Gastrocnemius medialis (tissue), 4 donors: Measurements from ENCODE around the gene AK8.

Source experiments
- CTCF ChIP-seq, 5 experiments: fragments of 450-650 bp in 3 of 5; fragments of 200-600 bp in 2 of 5; sonication (generic) in 2 of 5; IDR thresholded peaks in 4 of 5; conservative IDR thresholded peaks in 1 of 5; 1 replicate in 4 of 5; 2 replicates in 1 of 5; pipeline ENCODE4 v1.5.1; 2016 to 2019; ENCODE audit warnings: antibody characterized with exemption in 5 of 5, mild to moderate bottlenecking in 3 of 5, moderate library complexity in 3 of 5
- POLR2A ChIP-seq, 2 donors: fragments of 450-650 bp; IDR thresholded peaks; one replicate each; pipeline ENCODE4 v1.6.1; 2017; ENCODE audit warnings: antibody characterized with exemption in 2 of 2, mild to moderate bottlenecking in 2 of 2, moderate library complexity in 2 of 2

- no peak for TF ChIP-seq CTCF (IDR thresholded peaks at IDR 0.05 in 4 of 5, conservative IDR thresholded peaks at IDR 0.05 in 1 of 5)
- no peak for TF ChIP-seq POLR2A (IDR thresholded peaks at IDR 0.05)
Measured at GRCh38 chr9:132824151-132824550, 53.9 kb downstream of the AK8 start.
